ENCODE data around the gene JAKMIP1. TPM values are rescaled to one million over a fixed set of nuclear protein-coding genes. Genes with fewer than 3 reads are reported as not detected.

JAKMIP1 gene
- total and polyA plus RNA-seq, 2 of the 13 experiments (the other 11 are each of a cell fraction or from before 2014, with no cell fraction given): not detected

DNA sequence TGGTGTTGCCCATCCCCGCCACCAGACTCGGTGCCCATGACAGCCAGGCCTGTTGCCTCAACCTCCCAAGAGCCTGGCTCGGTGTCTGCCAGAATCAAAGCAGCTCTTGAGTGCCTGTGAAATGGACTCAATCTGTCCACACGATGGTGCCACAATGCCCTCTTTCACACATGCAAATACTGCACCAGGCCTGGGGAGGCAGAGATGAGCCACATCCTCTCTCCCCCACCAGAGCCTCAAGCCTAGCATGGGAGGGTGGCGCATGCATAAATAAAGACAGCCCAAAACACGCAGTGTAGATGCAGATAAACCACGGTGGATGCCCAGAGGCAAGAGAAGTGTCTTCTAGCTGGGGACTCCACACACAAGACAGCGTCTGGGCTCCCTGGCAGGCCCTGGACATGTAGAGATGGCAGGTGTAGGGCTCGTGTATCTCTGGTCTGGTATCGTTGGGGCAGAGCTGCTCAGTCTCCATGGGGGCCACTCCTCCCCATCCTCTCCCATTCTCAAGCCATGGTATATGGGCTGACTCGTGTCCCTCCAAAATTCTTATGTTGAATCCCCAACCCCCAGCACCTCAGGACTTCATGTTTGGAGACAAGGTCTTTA is 65.6 kb downstream of the JAKMIP1 start (continued):
- TF ChIP-seq, protein P1, sequence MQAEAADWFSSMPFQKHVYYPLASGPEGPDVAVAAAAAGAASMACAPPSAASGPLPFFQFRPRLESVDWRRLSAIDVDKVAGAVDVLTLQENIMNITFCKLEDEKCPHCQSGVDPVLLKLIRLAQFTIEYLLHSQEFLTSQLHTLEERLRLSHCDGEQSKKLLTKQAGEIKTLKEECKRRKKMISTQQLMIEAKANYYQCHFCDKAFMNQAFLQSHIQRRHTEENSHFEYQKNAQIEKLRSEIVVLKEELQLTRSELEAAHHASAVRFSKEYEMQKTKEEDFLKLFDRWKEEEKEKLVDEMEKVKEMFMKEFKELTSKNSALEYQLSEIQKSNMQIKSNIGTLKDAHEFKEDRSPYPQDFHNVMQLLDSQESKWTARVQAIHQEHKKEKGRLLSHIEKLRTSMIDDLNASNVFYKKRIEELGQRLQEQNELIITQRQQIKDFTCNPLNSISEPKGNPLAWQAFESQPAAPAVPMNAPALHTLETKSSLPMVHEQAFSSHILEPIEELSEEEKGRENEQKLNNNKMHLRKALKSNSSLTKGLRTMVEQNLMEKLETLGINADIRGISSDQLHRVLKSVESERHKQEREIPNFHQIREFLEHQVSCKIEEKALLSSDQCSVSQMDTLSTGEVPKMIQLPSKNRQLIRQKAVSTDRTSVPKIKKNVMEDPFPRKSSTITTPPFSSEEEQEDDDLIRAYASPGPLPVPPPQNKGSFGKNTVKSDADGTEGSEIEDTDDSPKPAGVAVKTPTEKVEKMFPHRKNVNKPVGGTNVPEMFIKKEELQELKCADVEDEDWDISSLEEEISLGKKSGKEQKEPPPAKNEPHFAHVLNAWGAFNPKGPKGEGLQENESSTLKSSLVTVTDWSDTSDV (CRISPR knock-in tag; IDR thresholded peaks at IDR 0.05): no peak
- TF ChIP-seq, protein P2, sequence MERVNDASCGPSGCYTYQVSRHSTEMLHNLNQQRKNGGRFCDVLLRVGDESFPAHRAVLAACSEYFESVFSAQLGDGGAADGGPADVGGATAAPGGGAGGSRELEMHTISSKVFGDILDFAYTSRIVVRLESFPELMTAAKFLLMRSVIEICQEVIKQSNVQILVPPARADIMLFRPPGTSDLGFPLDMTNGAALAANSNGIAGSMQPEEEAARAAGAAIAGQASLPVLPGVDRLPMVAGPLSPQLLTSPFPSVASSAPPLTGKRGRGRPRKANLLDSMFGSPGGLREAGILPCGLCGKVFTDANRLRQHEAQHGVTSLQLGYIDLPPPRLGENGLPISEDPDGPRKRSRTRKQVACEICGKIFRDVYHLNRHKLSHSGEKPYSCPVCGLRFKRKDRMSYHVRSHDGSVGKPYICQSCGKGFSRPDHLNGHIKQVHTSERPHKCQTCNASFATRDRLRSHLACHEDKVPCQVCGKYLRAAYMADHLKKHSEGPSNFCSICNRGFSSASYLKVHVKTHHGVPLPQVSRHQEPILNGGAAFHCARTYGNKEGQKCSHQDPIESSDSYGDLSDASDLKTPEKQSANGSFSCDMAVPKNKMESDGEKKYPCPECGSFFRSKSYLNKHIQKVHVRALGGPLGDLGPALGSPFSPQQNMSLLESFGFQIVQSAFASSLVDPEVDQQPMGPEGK (CRISPR knock-in tag; IDR thresholded peaks at IDR 0.05): peak; percentile 85
- no peak for TF ChIP-seq ZNF570 (CRISPR knock-in tag; IDR thresholded peaks at IDR 0.05; ENCODE audit: borderline replicate concordance)
- TF ChIP-seq TBX3 (IDR thresholded peaks at IDR 0.05; ENCODE audit: borderline replicate concordance): no peak
- TF ChIP-seq ZNF329 (CRISPR knock-in tag; IDR thresholded peaks at IDR 0.05; ENCODE audit: low read depth): no peak
- no peak for TF ChIP-seq ZNF546 (CRISPR knock-in tag; conservative IDR thresholded peaks at IDR 0.05)
- TF ChIP-seq, protein P3, sequence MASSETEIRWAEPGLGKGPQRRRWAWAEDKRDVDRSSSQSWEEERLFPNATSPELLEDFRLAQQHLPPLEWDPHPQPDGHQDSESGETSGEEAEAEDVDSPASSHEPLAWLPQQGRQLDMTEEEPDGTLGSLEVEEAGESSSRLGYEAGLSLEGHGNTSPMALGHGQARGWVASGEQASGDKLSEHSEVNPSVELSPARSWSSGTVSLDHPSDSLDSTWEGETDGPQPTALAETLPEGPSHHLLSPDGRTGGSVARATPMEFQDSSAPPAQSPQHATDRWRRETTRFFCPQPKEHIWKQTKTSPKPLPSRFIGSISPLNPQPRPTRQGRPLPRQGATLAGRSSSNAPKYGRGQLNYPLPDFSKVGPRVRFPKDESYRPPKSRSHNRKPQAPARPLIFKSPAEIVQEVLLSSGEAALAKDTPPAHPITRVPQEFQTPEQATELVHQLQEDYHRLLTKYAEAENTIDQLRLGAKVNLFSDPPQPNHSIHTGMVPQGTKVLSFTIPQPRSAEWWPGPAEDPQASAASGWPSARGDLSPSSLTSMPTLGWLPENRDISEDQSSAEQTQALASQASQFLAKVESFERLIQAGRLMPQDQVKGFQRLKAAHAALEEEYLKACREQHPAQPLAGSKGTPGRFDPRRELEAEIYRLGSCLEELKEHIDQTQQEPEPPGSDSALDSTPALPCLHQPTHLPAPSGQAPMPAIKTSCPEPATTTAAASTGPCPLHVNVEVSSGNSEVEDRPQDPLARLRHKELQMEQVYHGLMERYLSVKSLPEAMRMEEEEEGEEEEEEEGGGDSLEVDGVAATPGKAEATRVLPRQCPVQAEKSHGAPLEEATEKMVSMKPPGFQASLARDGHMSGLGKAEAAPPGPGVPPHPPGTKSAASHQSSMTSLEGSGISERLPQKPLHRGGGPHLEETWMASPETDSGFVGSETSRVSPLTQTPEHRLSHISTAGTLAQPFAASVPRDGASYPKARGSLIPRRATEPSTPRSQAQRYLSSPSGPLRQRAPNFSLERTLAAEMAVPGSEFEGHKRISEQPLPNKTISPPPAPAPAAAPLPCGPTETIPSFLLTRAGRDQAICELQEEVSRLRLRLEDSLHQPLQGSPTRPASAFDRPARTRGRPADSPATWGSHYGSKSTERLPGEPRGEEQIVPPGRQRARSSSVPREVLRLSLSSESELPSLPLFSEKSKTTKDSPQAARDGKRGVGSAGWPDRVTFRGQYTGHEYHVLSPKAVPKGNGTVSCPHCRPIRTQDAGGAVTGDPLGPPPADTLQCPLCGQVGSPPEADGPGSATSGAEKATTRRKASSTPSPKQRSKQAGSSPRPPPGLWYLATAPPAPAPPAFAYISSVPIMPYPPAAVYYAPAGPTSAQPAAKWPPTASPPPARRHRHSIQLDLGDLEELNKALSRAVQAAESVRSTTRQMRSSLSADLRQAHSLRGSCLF (CRISPR knock-in tag; IDR thresholded peaks at IDR 0.05; ENCODE audit: borderline replicate concordance): no peak
- no peak for TF ChIP-seq JUNB (CRISPR knock-in tag; IDR thresholded peaks at IDR 0.05; ENCODE audit: borderline replicate concordance)
- TF ChIP-seq ZNF674 (CRISPR knock-in tag; IDR thresholded peaks at IDR 0.05; ENCODE audit: low read depth): no peak
- TF ChIP-seq, protein P4, sequence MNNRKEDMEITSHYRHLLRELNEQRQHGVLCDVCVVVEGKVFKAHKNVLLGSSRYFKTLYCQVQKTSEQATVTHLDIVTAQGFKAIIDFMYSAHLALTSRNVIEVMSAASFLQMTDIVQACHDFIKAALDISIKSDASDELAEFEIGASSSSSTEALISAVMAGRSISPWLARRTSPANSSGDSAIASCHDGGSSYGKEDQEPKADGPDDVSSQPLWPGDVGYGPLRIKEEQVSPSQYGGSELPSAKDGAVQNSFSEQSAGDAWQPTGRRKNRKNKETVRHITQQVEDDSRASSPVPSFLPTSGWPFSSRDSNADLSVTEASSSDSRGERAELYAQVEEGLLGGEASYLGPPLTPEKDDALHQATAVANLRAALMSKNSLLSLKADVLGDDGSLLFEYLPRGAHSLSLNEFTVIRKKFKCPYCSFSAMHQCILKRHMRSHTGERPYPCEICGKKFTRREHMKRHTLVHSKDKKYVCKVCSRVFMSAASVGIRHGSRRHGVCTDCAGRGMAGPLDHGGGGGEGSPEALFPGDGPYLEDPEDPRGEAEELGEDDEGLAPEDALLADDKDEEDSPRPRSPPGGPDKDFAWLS (CRISPR knock-in tag; IDR thresholded peaks at IDR 0.05; ENCODE audit: borderline replicate concordance): no peak
- no peak for TF ChIP-seq PAWR (CRISPR knock-in tag; IDR thresholded peaks at IDR 0.05; ENCODE audit: borderline replicate concordance)
- TF ChIP-seq, protein P5, sequence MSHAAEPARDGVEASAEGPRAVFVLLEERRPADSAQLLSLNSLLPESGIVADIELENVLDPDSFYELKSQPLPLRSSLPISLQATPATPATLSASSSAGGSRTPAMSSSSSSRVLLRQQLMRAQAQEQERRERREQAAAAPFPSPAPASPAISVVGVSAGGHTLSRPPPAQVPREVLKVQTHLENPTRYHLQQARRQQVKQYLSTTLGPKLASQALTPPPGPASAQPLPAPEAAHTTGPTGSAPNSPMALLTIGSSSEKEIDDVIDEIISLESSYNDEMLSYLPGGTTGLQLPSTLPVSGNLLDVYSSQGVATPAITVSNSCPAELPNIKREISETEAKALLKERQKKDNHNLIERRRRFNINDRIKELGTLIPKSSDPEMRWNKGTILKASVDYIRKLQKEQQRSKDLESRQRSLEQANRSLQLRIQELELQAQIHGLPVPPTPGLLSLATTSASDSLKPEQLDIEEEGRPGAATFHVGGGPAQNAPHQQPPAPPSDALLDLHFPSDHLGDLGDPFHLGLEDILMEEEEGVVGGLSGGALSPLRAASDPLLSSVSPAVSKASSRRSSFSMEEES (CRISPR knock-in tag; IDR thresholded peaks at IDR 0.05): no peak
- 0 out of 2 replicates have a peak, but pooled peaks have one; percentile 34 for TF ChIP-seq RAD21 (CRISPR knock-in tag; IDR thresholded peaks at IDR 0.05)
